GM12872 (cell line): Measurements from ENCODE around the gene CLDN20.

ENCODE experiments used
- CTCF ChIP-seq: IDR thresholded peaks from 3 replicates; pipeline ENCODE4 v1.5.1; 2011; ENCODE audit warnings: low read depth, mild to moderate bottlenecking, low read length, moderate library complexity; ENCODE audit not compliant: insufficient read depth

The CLDN20 gene

DNA sequence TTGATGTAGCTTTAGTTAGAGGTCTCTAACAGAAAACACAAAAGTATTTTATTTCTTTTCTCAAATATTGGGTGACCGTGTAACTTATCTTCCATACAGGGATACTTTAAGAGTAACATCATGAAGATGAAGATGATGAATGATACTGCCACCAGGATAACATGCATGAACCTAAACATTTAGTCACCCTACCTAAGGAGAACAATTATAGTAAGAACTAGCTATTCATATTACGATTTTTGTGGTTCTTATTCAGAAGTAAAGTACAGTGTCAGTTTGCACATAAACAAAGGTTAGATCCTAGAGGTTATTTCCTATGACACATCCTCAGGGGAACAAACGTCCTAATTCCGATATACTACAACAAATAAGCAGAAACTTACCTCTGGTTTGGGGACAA is 21.0 kb downstream of the CLDN20 start:
- no peak for TF ChIP-seq CTCF

- TF ChIP-seq CTCF, result no peak
These were observed 23.9 kb downstream of the CLDN20 start for GRCh38 chr6:155287762-155288161.

- TF ChIP-seq CTCF, result no peak
These were observed 26.7 kb downstream of the CLDN20 start for GRCh38 chr6:155290491-155290890.

DNA sequence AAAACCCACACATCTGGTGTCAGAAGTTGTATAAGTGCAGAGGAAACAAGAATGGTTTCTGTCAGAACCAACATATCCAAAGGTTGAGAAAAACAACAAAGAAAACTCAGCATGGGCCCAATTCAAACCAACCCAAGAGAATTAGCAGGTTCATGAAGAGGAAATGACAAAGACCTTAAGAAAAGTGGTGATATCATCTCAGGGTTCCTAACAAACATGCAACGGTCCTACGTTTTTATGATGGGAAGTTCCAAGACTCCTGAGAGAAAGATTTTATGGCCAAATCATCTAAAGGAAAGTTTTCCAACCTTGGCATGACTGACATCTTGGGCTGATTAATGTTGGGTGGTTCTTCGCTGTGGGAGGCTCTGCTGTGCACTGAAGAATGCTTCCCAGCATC is 27.5 kb downstream of the CLDN20 start:
- TF ChIP-seq CTCF, result no peak

DNA sequence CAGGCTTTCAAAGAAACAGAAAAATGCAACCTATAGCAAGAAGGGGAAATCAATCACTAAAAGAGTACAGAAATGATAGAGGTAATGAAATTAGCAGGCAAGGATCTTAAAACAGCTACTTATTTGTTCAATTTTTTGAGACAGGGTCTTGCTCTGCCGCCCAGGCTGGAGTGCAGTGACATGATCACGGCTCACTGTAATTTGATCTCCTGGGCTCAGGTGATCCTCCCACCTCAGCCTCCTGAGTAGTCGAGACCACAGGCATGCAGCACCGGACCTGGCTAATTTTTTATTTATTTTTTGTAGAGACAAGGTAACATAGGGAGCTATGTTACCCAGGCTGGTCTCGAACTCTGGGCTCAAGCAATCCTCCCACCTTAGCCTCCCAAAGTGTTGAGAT is 28.9 kb downstream of the CLDN20 start:
- no peak for TF ChIP-seq CTCF

- no peak for TF ChIP-seq CTCF
These were observed 33.9 kb downstream of the CLDN20 start for GRCh38 chr6:155297669-155298068.

GRCh38 chr6:155301867-155302266 is 38.1 kb downstream of the CLDN20 start:
- TF ChIP-seq CTCF, result no peak

DNA sequence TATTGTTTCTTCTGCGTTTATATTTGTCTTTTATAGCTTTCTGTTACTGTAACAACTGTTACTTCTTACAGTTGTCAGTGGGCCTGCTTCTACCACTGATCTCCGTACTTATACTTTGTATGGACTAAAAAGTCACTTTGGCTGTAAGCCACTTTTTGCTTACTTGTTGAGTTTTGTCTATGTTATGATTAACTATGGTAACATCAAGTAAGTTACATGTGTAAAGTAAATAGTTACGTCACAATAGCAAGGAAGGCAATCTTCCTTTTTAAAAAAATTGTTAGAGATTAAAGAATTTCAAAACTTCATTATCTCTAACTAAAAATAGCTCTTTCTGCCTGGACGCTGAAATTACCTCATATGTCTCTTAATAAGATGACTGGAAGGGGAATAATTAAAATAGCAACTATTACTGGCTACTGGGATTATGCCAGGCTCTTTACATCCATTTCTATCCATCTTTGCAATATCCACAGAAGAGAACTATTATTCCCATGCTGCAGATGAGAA is 39.6 kb downstream of the CLDN20 start:
- TF ChIP-seq CTCF, result no peak
